NCI-H82 (cell line): ENCODE results near the gene DMRTC2.

Experiments
- DNase-seq: peaks from one replicate; lab custom pipeline; 2025; lab: John Stamatoyannopoulos, UW

Gene DMRTC2

GRCh38 chr19:41847351-41848105 is 2.7 kb downstream of the DMRTC2 start:
- DNase-seq = no peak

DNA sequence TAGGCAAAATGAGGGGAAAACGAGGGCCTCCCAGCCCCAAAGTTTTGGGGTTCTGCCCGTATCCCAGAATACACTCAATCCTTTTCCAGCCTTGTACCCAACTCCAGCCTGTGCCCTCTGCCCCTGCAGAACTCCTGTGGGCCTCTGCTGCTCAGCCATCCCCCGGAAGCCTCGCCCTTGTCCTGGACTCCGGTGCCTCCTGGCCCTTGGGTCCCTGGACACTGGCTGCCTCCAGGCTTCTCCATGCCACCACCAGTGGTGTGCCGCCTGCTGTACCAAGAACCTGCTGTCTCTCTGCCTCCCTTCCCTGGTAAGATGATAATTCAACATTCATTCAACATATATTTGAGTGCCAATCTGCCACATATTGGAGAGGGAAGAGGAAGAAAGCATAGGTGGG is 3.8 kb downstream of the DMRTC2 start:
- DNase-seq = no peak

- no peak for DNase-seq
Observed at GRCh38 chr19:41849067-41849466, 4.2 kb downstream of the DMRTC2 start.

DNA sequence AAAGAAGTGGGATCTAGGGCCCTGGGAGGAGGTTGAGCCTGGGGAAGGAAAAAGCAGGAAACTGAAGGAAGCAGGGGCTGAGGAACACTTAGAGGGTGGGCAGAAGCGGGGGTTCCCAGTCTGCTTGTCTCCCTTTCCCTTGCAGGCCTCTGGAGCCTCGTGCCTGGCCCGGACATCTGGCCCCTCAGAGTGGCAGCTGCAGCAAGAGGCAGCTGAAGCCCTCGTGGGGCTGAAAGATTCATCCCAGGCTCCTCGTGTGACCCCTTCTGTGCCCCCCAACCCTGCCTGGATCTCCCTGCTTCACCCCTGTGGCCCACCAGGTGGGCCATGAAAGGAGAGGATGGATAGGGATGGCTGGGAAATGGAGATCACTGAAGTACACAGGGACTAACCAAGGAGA is 5.5 kb downstream of the DMRTC2 start:
- DNase-seq = no peak

GRCh38 chr19:41851456-41851855 is 6.6 kb downstream of the DMRTC2 start:
- no peak for DNase-seq

DNA sequence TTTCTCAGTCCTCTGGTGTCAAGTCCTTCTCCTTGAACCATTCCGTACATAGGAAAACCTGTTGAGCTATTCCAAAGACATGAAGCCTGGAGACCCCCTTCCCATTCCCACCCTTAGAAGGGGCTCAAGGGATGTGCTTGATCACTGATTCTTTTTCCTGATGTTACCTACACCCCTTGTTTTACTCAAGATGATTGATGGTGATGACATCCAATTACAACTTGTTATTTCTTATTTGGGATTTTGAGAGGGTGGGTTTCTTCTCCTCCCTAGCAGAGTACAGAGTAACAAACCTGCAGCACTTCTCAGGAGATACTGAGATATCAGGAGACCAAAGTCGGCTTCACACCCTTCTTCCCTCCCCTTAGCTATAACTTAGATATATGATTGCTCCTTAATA is 8.5 kb downstream of the DMRTC2 start:
- no peak for DNase-seq

GRCh38 chr19:41853768-41854167 is 8.9 kb downstream of the DMRTC2 start:
- DNase-seq = no peak

DNA sequence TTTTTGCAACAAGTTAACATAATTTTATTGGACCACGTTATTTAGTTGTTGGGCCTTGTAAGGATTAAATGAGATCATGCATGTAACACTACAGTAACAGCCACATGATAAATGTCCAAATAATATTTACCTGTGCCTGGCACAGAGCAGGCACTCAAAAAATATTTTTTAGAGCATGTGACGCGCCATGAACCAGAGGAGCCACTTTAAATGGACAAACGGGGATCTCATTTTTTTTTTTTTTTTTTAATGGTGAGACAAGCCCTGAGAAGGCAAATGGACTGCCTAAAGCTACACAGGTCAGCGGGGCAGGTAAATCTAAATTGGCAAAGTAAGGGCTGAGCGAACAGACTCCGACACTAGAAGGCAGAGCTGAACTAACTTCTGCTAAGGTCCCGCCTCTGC is 14.4 kb downstream of the DMRTC2 start:
- no peak for DNase-seq

DNA sequence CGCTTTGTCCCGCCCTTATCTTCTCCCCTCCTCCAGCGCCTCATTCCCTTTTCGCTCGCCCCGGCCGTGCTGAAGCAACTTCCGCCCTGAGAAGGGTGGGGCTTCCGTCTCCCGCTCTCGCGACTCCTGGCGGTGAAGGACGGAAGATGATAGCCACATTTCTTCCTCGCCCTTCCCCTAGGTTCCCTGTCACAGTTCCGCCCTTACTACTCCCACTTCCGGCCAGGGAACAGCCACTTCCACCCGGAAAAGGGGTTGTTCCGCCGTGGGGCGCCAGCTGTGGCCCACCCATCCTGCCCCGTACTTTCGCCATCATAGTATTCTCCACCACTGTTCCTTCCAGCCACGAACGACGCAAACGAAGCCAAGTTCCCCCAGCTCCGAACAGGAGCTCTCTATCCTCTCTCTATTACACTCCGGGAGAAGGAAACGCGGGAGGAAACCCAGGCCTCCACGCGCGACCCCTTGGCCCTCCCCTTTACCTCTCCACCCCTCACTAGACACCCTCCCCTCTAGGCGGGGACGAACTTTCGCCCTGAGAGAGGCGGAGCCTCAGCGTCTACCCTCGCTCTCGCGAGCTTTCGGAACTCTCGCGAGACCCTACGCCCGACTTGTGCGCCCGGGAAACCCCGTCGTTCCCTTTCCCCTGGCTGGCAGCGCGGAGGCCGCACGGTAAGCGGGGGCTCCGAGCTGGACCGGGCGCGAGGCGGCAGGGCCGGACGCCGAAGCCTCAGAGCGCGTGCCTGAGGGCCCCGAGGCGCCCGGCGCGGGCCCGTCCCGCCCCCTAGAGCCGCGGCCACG is 15.0 kb downstream of the DMRTC2 start, which contains the start of gene RPS19:
TSS of gene RPS19 (plus strand) at position 638 of the 801 bp plus-strand sequence. CDS start 520 bp downstream, outside the sequence.
- peak; percentile 100 for DNase-seq

DNA sequence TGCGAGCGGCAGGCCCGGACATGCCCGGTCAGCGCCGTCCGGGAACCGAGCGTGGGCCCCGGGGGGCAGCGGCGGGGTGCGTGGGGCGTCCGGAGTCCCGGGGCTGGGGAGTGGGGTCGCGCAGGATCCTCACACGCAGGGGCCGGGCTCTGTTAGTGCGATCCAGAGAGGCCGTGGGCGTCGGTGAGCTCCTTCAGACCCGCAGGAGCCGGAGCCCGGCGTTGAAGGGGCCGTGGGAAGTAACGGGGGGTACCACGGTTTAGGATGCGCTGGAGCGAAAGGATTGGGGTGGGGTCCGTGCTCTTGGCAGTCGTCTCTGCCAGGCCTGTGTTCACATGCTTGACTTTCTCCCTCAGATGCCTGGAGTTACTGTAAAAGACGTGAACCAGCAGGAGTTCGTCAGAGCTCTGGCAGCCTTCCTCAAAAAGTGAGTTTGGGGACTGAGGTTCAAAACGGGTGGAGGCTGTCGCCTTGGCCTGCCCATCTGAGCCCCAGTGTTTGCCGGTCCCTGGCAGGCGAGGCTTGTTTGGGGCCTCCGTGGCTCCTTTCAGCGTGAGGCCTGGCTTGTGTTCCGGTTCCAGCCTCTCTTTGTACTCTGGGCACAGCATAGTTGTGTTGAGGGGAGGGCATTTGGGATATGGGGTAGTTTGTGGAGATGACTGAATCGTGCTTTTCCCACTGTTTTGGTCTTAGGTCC is 15.7 kb downstream of the DMRTC2 start:
- no peak for DNase-seq

GRCh38 chr19:41861116-41861768 is 16.4 kb downstream of the DMRTC2 start:
- no peak for DNase-seq

DNA sequence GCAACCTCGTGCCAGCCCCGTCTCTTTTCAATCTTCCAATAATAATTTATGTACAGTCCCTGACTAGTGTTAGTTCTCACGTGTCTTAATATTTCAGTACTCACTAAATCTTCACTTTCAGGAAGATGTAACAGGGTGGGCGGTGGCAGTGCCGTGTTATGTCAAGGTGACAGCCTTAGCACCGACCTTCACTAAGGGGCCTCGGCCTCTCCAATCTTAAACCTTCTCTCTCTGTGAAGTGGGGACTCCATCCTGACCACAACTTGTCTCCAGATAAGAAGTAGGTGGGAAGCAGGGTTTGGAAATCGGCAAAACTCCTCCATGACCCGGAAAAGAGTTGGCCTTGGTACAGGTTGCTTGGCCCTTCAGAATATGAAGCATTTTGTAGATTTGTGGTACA is 17.0 kb downstream of the DMRTC2 start:
- DNase-seq = no peak

DNA sequence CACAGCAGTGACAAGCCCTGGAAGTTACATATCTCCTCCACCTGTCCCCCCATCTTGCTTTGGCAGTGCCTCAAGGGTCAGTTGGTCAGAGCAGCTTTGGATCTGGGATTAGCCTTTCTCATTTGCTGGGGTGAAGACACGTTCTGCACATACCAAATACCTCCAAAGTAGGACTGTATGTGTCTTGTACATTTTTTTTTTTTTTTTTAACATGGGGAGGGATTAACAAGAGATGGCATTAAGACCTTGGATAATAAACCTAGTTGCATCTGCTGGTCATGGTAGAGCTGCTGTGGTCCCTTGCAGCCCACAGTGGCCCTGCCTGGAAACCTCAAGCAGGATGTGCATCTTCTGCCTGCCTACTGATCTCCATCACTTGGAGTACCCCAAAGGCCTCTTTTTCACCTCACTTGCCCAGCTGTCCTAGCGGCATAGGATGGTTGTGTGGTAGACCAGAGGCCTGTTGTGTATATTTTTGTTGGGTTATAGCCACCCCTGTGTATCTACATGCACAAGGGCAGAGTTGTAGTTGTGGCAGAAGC is 17.7 kb downstream of the DMRTC2 start:
- DNase-seq = no peak

- no peak for DNase-seq
Observed at GRCh38 chr19:41863209-41863931, 18.5 kb downstream of the DMRTC2 start.

DNA sequence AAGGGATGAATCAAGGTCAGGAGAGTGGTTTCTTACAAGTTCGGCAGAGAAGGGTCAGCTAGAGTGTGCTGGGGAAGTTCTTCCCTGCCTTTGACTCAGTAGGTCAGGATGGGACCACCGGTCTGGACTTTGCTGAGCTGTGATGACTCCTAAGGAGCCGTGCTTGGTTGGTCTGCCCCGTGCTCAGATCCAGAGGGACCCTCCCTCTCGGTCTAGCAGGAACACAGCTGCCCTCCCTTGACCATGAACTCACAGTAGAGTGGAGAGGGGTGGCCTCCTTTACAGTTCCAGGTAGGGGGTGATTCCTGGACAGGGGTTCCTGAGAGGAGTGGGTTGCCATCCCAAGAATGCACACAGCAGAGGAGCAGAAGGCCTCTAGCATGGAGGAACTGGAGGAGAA is 19.5 kb downstream of the DMRTC2 start:
- DNase-seq = no peak

- DNase-seq = no peak
Observed at GRCh38 chr19:41866284-41866683, 21.4 kb downstream of the DMRTC2 start.

GRCh38 chr19:41868120-41868988 is 23.5 kb downstream of the DMRTC2 start:
- DNase-seq = no peak

DNA sequence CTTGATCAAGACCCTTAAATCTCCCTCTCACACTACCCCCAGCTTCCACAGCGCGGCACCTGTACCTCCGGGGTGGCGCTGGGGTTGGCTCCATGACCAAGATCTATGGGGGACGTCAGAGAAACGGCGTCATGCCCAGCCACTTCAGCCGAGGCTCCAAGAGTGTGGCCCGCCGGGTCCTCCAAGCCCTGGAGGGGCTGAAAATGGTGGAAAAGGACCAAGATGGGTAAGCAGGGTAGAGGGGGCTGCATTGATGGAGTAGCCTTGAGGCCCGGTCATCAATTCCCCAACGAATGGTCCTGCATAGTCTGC is 24.1 kb downstream of the DMRTC2 start:
- no peak for DNase-seq

GRCh38 chr19:41869374-41869955 is 24.6 kb downstream of the DMRTC2 start:
- no peak for DNase-seq

- no peak for DNase-seq
Observed at GRCh38 chr19:41870401-41870873, 25.6 kb downstream of the DMRTC2 start.
